Midbrain (tissue), 1 donor: ENCODE results near the gene RANBP10.
"Not testable (repeated sequence)": the region's sequence is repeated elsewhere in the genome, so short reads cannot be mapped to it uniquely, and the experiment has no call there.

ENCODE experiments used
- DNase-seq: peaks from one replicate; lab custom pipeline; 2025; lab: John Stamatoyannopoulos, UW

The RANBP10 gene

DNA sequence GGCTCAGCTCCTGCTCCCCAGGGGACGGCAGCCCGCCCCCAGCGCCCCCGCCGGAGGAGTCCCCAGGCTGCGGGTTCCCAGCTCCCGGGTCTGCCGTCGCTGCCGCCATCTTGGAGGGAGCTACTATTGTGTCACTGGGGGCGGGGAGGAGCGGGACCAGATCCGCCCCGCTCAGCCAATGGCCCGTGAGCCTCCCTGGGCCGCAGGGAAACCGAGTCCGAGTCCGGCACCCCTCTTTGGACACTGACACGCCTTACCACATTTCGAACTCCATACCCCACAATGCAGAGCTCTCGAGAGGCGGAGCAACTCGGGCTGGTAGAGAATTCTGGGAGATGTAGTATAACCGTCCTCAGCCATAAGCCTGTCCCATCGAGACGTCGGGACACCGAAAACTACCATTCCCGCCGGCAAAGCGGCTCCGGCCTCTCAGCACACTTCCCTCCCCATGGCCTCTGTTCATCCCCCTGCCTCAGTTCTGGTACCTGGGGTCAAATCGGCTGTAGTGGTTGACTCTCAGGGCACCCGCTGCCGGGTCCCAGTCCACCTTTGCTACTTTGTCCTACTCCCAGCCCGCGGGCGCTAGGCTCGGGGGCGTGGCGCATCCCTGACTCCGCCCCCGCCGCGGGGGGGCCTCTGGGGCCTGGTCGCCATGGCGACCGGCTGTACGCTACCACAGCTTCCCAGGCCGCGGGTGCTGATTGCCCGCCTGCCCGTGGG, at the start of gene RANBP10, which contains the start of gene TSNAXIP1:
Gene RANBP10, minus strand, starts transcription at position 133 of the 720 bp plus-strand sequence. Its CDS starts 24 bp downstream, at position 109.
Gene TSNAXIP1, plus strand, starts transcription at position 462 of the 720 bp plus-strand sequence. CDS start 261 bp downstream, outside the sequence.
- DNase-seq, result peak; percentile 98

- no peak for DNase-seq
These were observed 49.4 kb upstream of the RANBP10 start for GRCh38 chr16:67855789-67856188.

- no peak for DNase-seq
These were observed 47.3 kb upstream of the RANBP10 start for GRCh38 chr16:67853670-67854069.

- DNase-seq, result no peak
These were observed 41.8 kb upstream of the RANBP10 start for GRCh38 chr16:67848118-67848517.

GRCh38 chr16:67847064-67847861, 40.9 kb upstream of the RANBP10 start, which contains the start of gene CENPT:
CENPT (minus strand) TSS chr16:67847693; CDS start chr16:67833859, 13,834 bp downstream.
- DNase-seq, result peak; percentile 81

DNA sequence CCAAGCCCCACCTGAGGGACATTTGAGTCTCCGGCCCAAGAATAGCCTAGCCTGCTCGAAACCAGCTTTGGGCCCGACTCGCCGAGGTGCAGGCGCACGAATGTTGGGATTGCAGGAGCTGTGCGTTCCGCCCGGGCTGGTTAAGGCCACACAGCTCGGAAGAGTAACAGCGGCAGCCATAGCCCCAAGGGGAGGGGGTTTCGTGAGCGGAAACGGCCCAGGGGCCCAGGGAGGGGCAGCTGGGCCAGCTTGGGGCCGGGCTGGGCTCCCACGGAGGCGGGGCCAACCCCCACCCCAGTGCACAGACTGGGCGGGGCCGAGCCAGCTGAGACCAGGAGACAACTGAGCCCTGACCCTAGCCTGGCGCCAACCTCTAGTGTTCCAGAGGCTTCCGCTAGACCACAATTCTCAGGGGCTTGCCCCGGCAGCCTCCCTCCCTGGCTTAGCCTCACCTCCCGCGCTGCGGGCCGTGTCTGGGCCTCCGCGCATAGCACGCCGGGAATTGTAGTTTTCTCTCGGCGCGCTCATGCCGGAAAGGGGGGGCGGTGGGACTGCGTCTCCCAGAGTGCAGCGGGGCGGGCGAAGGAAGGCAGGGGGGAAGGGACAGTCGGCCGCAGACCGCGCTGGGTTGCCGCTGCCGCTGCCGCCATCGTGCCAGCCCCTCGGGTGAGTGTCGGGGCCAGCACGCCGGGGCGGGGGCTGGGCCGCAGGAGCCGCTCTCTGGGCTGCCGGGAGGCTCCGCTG, 40.1 kb upstream of the RANBP10 start, which contains the start of gene NUTF2:
Gene NUTF2, plus strand, starts transcription at position 614 of the 744 bp plus-strand sequence. CDS start 18,198 bp downstream, outside the sequence.
- peak; percentile 95 for DNase-seq

DNA sequence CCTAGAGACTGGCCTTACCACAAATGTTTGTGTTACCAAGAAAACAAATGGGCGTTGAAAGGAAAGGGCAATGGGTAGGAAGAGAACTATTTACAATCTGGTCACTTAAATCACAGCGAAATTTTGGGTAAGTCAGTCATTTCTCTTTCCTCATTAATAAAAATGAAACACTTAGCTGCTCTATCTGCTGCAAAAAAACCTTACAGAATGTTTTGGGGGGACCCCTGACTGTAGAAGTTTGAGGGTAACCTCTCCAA, 39.6 kb upstream of the RANBP10 start:
- DNase-seq, result no peak

- no peak for DNase-seq
These were observed 39.1 kb upstream of the RANBP10 start for GRCh38 chr16:67845291-67846062.

- DNase-seq, result no peak
These were observed 38.1 kb upstream of the RANBP10 start for GRCh38 chr16:67844497-67844896.

DNA sequence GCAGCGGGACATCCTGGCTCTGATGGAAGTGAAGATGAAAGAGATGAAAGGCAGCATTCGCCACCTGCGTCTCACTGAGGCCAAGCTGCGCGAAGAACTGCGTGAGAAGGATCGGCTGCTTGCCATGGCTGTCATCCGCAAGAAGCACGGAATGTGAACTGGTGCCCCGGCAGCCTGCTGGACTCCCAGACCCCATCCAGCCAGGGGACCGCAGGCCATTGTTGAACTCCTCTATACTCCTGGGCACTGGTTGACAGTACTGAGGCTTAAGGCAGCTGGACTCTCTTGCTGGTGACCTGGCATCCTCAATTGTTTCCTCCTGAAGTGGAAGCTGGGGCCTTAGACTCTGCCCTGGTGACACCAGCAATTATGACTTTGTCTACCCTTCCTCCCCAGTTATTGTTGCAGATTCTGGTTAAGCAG, 37.0 kb upstream of the RANBP10 start:
- no peak for DNase-seq

- peak; percentile 73 for DNase-seq
These were observed 36.4 kb upstream of the RANBP10 start for GRCh38 chr16:67842509-67843342.

DNA sequence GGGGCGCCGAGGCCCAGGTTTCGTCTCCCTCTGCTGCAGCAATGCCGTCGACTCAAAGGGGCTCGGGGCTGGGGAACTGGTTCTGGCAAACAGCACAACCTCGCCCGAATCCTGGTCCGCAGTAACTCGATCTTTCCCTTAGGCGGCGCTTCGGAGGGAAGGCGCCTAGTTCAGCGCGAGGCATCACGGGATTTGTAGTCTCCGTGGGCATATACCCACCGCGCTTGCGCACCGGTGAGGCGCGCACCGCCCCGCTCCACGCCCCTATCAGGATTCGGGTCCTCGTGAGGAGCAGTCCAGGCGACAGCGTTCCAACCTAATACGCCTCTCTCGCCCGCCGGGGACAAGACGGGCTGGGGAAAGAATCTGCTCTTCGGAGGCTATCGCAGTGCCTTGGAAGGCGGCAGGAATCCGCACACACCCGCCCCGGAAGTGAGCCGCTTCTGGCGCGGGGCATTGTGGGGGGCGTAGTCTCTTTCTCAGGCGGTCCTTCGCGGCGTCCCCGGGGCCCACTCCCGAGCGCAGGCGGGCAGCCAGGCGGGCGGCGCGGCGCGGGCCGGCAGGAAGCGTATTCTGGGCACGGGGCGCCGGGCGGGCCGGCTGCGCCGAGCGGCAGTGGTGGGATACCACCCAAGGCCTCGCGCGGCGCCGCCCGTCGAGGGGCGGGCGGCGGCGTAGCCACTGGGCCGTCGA, 35.6 kb upstream of the RANBP10 start, which contains the start of gene THAP11:
Gene THAP11, plus strand, starts transcription at position 505 of the 693 bp plus-strand sequence. CDS start 235 bp downstream, outside the sequence.
- DNase-seq, result peak; percentile 94

DNA sequence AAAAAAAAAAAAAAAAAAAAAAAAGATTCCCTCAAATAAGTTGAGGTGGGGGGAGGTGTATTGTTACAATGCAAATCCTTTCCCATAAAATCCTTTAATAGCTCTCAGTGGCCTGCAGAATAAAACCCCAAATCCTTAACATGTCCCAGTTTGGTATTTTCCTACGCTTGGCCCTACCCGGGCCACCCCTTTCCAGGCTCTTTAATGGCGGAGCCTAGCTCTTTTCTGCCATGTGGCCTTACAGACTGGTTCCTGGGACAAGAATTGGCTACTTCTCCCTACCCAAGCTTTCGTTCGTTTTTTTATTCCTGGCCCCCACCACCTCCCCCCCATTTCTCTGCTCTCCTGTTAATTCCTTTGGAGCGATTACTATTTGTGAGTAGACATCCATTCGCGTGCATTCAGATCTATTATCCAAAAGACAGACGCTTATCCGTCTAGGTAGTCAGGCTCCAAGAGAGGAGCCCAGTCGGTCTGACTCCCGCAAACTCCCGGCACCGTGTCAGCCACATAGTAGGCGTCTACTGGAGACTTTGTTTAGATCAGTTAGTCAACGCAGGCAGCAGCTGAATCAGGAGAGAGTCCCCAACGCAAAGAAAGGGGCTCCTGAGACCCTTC, 34.9 kb upstream of the RANBP10 start:
- no peak for DNase-seq

DNA sequence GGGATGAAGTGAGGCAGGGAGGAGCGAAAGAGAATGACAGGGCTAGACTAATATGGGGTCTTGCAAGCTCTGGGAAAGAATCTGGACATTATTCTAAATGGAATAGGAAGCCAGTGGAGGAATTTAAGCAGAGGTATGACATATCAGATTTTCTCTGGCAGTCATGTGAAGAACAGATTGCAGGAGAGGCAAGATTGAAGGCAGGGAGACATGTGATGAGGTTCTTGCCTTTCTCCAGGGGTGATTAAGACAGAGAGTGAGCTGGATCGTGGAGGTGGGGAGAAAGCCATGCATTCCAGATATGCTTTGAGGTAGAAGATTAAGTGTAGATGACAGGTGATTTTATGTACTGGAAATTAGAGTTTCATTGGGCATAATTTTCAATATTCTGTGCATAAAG, 31.5 kb upstream of the RANBP10 start:
- no peak for DNase-seq

DNA sequence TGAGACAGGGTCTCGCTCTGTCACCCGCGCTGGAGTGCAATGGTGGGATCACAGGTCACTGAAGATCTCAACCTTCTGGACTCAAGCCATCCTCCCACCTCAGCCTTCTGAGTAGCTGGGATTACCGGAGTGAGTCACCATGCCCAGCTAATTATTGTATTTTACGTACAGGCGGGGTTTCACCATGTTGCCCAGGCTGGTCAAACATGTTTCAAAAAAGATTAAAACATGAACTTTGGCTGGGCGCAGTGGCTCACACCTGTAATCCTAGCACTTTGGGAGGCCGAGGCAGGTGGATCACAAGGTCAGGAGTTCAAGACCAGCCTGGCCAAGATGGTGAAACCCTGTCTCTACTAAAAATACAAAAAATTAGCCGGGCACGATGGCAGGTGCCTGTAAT, 30.8 kb upstream of the RANBP10 start:
- not testable (repeated sequence) for DNase-seq

DNA sequence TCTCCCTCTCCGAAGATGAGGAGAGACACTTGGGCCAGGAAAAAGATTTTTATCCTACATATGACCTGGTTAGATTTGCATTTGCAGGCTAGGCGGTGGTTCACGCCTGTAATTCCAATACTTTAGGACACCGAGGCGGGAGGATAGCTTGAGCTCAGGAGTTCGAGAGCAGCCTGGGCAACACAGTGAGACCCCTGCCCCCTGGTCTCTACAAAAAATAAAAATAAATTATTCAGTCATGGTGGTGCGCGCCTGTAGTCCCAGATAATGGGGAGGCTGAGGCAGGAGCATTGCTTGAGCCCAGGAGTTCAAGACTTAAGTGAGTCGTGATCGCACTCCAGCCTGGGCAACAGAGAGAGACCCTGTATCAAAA, 27.9 kb upstream of the RANBP10 start:
- DNase-seq, result no peak

DNA sequence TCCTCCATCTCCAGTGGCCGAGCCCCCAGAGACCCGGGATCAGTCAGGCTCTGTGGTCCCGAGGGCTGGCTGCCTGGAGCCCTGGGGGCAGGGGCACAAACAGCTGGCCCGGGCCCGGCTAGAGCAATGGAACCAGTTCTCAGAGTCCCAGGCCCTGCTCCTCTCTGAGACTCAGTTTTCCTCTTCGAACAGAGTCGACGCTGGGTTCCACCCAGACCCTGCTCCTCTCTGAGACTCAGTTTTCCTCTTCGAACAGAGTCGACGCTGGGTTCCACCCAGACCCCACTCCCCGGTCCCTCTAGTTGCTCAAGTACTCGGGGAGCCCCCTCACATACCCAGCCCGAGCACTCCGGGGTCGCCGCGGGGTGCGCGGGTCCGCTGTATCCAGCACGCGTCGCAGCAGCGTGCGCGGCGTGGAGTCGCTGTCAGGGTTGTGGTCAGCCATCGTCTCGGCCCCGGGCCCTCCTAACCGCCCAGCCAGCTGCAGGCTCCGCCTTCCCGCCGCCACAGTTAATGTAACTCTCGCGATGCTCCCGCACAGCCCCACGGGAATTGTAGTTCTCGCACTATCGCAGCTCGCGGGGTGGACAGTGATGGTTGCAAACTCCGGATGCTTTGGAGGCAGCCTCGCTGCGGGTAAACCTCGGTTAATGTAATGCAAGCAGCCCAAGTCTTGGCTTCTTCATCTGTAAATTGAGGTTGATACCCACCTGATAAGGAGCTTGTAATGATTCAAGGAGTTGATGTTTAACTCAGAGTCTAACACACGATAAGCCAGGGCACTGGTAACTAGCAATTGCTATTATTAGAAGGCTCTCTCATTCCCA, 27.3 kb upstream of the RANBP10 start:
- DNase-seq, result peak; percentile 93

DNA sequence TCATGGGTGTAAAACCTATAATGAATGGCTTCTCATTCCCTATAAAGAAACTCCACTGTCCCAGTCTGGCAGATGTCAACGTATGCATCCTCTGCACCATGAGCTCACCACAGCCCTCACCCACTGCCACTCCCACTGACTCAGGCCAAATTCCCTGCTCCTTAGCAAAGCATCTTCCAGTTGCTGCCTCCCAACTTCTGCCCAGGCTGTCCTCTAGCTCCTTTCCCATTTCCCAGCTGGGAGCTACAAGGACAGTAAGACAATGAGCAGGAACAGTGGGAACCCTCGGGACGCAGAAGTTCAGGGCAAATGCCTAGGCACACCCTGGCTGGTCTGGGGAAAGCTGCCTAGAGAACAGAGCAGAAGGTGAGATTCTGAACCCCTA, 26.7 kb upstream of the RANBP10 start:
- no peak for DNase-seq

DNA sequence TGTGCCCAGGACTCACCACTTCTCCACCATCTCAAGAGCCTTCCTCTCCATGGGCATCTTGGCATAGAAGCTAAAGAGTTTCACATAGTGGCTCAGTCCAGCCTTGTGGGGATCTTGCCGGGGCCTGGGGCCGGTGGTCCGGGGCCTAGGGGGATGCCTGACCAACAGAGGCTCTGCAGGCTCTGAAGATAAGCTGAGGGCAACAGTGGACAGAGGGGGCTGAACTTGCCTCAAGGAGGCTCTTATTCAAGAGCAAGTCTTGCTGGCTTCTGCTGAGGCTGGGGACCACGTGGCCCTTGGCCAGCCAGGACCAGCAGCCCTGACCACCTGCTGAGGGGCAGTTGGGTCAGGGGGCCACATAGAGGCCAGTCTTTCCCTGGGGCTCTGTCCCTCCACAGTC, 22.3 kb upstream of the RANBP10 start:
- no peak for DNase-seq
